ENCODE data around the gene SMIM45.
"Not testable (repeated sequence)": the region's sequence is repeated elsewhere in the genome, so short reads cannot be mapped to it uniquely, and the experiment has no call there.

GRCh38 chr22:41948928-41949296, 3.0 kb upstream of the SMIM45 start:
- not testable (repeated sequence) for TF ChIP-seq CTCF, POLR2A (IDR thresholded peaks at IDR 0.05)
